GM04504 (cell line): ENCODE results near the gene C5orf15.
"Not testable (repeated sequence)": the region's sequence is repeated elsewhere in the genome, so short reads cannot be mapped to it uniquely, and the experiment has no call there.

Source experiments
- DNase-seq: peaks from one replicate; pipeline ENCODE4 v3.0.0-alpha.2; 2012; ENCODE audit warnings: low read depth

Gene C5orf15

DNA sequence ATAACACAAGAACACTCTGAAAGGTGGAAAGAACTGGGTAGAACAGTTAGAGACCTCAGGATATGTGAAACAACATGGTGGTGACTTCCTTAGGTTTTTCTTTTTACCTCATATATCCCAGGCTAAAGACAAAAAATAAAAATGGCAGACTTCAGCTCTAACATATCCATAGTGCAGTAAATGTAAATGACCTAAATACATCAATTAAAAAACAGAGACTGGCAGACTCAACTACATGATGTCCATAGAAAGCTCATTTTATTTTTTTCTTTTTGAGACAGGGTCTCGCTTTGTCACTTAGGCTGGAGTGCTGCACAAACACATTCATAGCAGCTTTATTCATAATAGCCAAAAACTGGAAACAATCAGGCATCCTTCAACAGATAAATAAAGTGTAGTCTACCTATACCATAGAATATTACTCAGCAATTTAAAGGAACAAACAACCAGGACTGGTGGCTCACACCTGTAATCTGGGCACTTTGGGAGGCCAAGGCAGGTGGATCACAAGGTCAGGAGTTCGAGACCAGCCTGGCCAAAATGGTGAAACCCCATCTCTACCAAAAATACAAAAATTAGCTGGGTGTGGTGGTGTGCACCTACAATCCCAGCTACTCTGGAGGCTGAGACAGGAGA lies 4.8 kb downstream of the C5orf15 start:
- DNase-seq, result no peak

GRCh38 chr5:133962801-133963476 lies 5.5 kb downstream of the C5orf15 start:
- DNase-seq, result no peak

DNA sequence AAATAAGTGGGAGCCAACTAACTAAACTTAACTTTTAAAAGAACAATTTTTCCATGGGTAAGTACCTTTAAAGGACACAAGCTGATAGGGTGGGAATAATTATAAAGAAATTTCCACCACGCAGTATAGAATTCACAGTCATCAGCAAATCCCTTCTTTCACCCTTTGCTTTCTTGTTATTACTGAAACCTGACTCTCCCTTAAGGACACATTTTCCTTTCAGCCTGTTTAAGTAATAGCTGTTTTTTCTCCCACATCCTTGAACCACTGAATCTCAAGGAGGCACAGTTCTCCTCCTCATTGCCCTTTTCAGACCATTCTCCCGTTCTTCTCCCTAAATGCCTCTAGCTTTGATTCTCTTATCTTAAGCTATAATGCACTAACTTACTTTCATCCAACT lies 6.3 kb downstream of the C5orf15 start:
- no peak for DNase-seq

DNA sequence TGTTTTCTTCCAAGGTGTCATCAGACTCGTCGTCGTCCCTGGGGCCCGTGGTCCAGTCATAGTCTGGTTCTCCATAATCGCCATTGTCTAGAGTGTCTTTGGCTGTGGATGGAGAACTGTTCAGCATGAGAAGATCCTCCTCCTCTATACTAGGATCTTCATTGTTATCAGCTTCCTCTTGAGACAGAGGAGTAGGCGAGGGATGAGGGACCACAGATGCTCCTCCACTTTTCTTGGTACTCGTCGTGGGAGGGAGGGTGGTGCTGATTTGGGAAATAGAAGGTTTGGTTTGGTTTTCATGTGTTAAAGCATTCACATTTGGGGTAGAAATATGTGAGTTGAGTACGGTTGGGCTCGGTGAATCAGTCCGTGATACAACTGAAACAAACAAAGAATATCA lies 8.8 kb downstream of the C5orf15 start:
- no peak for DNase-seq

GRCh38 chr5:133957591-133957990 lies 10.8 kb downstream of the C5orf15 start:
- DNase-seq, result no peak

GRCh38 chr5:133957080-133957479 lies 11.3 kb downstream of the C5orf15 start:
- no peak for DNase-seq

DNA sequence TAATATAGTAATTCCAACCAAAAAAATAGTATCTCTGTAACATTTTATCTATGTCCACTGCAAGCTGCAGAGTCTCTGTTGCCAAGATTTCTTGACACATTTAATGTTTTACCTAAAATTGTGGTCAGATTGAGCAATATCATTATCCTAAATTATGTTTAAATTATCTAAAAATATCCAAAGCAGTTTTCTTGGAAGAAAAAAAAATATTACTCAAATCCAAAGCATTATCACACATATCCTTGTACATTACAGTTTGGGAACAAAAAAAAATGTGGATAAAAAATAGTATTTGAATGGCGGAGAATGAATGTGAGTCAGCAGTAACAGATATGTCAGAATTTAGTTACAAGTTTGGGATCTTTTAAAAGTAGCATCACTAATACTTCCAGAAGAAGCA lies 12.2 kb downstream of the C5orf15 start:
- DNase-seq, result not testable (repeated sequence)

GRCh38 chr5:133953568-133954145 lies 14.8 kb downstream of the C5orf15 start:
- no peak for DNase-seq

- DNase-seq, result peak; percentile 95
Measured at GRCh38 chr5:133952729-133953567, 15.5 kb downstream of the C5orf15 start.

DNA sequence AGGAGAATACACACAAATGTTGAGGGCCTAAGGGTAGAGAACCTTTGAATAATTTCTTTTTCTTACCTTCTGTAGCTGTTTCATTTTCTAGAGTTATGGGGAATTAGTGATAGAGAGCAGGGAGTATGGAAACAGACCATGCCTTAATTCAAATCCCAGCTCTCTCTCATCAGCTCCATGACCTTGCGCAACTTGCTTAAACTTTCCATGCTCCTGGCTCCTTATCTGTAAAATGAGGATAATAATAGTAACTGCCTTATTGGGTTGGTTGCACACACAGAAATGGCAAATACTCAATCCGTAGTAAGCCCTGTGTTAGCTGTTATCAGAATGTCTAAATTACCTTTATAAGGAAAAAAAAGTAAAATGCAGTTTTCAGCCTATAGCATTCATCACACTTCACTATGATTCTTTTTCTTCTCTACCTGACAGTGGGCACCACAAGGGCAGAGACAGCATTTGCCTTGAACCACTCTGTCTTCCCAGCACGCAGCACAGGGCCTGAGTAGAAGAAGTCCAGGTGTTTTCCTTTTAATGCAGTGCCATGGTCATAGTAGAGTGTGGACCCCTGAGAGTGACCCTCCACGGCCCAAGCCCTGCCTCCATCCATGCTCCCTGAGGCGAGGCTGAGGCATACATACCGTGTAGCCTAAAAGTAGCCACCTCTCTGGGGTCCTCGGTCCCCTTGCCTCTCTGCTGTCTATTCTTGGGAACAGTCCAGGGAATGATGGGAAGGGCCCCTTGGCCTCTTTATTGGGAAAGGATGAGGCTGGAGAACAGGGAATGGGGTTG lies 17.4 kb downstream of the C5orf15 start:
- DNase-seq, result no peak

DNA sequence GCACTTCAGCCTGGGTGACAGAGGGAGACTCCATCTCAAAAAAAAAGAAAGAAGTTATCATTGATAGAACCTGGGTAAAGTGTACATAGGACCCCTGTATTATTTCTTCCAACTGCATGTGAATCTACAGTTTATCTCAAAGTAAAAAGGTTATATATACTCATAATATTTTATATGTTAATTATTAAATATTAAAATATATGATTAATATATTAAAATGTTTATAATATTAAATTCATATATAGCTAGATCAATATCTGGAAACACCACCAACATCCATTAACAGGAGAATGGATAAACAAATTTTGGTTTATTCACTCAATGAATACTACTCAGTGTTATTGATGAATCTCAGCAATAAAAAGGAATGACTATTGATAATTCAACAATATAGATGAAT lies 19.7 kb downstream of the C5orf15 start:
- DNase-seq, result no peak

- DNase-seq, result no peak
Measured at GRCh38 chr5:133947431-133947841, 21.0 kb downstream of the C5orf15 start.

GRCh38 chr5:133945568-133945967 lies 22.9 kb downstream of the C5orf15 start:
- DNase-seq, result no peak

DNA sequence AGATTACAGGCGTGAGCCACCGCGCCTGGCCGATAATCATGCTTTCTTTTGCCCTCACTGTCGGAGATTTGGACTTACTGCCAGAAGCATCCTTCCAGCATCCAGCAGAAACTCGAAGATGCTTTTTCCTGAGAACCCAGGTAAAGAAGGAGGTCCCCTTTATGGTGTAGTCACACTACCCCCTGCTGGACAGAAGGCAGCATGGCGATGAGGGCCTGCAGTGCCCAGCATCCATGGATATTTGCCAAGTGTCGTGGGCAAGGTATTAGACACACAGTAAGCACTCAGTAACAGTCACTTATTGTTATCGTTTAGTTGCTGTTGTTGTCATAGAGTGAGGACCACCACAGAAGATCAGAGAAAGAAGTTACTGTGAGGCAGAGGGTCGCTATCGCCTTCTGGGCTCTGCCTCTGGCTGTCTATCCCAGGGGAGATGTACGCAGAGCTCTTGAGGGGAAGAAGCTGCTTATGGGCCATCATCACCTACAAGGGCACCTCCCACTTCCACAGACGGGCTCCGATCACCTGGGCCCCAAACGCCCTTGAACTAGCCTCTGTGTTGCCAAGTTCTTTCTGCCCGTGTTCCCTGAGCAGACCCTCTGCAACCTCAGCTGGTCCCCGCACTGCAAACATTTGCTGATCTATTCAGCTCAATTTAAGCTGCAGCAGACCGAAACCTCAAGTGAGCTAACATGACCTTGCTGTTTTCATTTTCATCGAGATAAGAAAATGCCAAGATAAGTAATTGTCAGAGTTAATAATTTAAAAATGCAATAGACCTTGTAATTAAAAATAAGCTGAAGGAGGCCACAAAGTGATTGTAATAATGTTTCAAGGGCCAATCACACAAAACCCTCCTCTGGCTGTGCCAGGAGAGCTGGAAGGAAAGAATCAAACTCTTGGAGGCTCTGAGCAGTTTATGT lies 23.9 kb downstream of the C5orf15 start:
- DNase-seq, result no peak

DNA sequence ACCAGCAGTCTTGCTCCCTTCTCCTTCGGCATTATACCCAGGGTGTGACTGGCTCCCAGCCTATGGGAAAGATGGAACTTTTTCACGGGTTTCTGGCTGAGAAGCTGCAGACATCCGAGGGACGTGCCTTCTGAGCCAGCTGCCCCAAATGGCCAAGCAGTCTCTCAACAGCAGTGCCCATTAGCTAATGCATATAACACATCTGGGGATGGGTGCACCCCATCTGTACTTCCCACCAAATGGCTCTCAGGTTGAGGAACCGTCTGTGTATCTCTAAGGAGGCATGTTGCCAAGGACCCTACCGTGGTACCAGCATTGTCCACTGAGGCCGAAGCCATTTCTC lies 25.0 kb downstream of the C5orf15 start:
- DNase-seq, result no peak

DNA sequence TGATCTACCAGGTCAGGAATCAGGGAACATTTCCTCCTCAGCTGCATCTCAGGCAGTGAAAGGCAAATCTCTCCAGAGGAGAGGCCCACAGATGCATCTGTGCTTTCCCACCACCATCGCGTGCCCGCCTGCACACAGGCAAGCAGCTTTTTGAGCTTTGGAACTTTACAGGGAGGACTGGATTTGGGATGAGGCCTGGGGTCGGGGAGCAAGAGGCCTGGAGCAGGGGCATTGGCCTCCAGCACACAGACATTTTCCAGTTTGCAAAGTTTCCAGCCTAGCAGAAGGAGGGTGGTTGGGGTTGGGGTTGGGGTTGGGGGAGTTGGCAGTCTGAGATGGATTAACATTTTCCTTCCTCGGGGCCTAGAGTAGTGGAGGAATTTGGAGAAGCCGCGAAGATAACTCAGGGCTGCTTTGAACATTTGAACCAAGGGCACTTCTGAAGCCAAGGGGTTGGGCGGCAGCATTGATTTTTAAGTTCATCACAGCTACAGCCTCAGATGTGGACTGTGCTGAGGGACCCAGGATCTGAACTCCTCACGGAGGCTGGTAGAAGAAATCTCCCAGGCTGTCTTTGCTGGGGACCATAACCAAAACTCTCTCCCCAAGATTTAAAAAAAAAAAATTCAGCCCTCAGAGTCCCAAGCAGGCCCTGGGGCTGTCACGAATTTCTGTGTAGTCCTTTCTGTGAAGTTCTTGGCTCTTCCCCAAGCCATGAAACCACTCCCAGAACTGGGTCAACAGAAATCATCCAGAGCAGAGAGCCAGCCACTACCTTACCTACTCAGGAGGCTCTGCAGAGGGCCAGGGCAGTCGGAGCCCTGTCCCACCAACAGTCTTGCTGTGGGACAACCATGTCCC lies 25.6 kb downstream of the C5orf15 start:
- no peak for DNase-seq

DNA sequence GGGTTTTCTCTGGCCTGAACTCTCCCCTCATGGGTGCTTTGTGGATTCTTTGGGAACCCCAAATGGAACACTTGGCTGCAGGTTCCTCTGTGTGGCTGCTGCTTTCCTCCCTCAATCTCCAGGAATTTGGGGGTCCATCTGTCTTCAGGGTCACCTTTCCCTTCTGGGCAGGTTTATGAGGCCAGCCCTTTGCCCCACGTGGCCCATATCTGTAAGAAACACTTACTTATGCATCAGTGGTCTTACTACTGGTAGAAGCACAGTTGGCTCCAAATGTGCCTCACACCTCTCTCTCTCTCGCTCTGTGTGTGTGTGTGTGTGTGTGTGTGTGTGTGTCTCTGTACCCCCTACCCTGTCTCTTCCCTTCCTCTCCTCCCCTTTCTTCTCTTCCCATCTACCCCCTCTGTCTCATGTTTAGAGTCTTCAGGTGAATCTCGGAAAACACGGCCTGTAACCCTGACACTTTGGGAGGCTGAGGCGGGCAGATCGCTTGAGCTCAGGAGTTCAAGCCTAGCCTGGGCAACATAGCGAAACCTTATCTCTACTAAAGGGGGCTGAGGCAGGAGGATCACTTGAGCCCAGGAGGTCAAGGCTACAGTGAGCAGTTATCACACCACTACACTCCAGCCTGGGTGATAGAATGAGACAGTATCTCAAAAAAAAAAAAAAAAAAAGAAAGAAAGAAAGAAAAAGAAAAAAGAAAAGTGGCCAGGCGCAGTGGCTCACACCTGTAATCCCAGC lies 26.8 kb downstream of the C5orf15 start:
- DNase-seq, result no peak

- DNase-seq, result no peak
Measured at GRCh38 chr5:133939668-133940067, 28.8 kb downstream of the C5orf15 start.

DNA sequence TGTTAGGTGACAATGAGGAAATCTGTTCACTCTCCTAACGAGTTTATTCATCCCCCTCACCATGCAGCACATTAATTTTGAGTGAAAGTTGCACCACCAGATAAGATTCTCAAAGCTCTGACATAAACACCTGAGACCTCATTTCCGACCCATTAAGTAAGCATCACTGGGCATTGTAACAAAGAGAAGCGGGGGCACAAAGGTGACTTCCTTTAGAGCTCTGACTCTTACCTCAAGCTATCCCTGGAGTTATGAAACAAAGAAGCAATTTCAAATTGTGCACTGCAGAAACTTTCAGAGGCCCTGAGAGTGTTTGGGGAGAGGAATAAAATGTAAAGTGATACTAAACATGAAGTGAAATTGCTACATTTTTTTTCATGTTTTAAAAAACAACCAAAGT lies 29.5 kb downstream of the C5orf15 start:
- DNase-seq, result no peak
